Upper lobe of right lung (tissue), 1 donor: ENCODE results near the gene TPO. TPM values are rescaled to one million over a fixed set of nuclear protein-coding genes. Genes with fewer than 3 reads are reported as not detected.

ENCODE experiments used
- ATAC-seq: fragments of 200-7000 bp; cut with Tn5 transposase; one replicate; pipeline ENCODE4 v1.9.1; 2020; ENCODE audit warnings: mild to moderate bottlenecking, moderate library complexity
- DNase-seq: peaks from one replicate; pipeline ENCODE4 v3.0.0-alpha.2; 2020
- H3K27ac ChIP-seq: fragments of 200-600 bp; one replicate; pipeline ENCODE4 v1.8.0; 2022
- H3K27me3 ChIP-seq: fragments of 200-600 bp; one replicate; pipeline ENCODE4 v1.8.0; 2022; ENCODE audit warnings: mild to moderate bottlenecking
- H3K36me3 ChIP-seq: fragments of 200-600 bp; one replicate; pipeline ENCODE4 v1.8.0; 2022
- H3K4me1 ChIP-seq: fragments of 200-600 bp; one replicate; pipeline ENCODE4 v1.8.0; 2022
- H3K4me3 ChIP-seq: fragments of 200-600 bp; one replicate; pipeline ENCODE4 v1.8.0; 2022; ENCODE audit warnings: mild to moderate bottlenecking
- H3K9me3 ChIP-seq: fragments of 200-600 bp; one replicate; pipeline ENCODE4 v1.8.0; 2022
- intact Hi-C: fragments of 100-400 bp; cut with DNase I; formaldehyde crosslinking; loops from one replicate; pipeline ENCODE4 v1.11.0; 2022
- total RNA-seq: library from RNA; stranded (reverse); fragmentation: NEBNext Ultra II Directional; extraction: Animal tissue kit (Norgen Biotek cat#: 25700); gene quantifications from one replicate; pipeline ENCODE4 v1.2.1, GENCODE V29; 2021
- TF ChIP-seq, protein P1 (sequence below): fragments of 200-600 bp; IDR thresholded peaks from one replicate; pipeline ENCODE4 v1.8.0; 2022; ENCODE audit warnings: antibody characterized with exemption
- donor health status: DM: no; HTN: yes; CAD: no; lungs with severe emphysema.

TPO gene
- total RNA-seq, 1 donor from 2014 or later = not detected

DNA sequence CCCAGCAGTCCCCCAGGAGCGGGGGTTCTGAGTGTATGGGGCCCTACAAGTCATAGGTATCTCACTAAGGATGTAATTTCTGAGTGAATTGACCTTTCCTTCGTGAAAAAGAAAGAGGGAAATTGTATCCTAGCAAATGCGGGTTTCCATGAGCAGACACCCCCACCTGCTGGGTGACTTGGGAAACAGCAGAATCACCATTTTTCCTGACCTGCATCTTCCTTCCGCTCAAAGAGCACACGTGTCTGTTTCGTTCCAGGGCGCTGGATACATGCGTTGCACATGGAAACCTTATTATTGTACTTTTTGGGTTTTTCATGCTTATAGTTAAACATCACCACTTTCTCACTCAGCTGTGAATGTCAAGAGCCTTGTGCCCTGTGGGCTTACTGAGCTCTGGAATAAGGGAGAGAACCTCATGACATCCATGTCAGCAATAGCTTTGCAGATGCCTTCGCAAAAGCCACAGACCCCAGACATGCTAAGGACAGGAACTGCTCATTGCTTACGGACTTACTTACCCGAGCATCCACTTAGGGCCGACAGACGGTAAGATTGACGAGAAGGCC is 132.8 kb downstream of the TPO start:
- DNase-seq (no peak), ATAC-seq (peak; percentile 25)
- intact Hi-C loops = loop anchor here (10.0 kb wide), 2 partner anchors 601 to 691 kb away; no protein-coding TSS in a partner anchor
- Histone ChIP-seq H3K9me3 (no peaks in the 10 kb centered on the region), H3K4me1 (peaks cover 7% of the 10 kb centered on the region), H3K27me3 (no peaks in the 10 kb centered on the region), H3K36me3 (no peaks in the 10 kb centered on the region), H3K4me3 (no peak overlapping the region), H3K27ac (no peak overlapping the region)
- TF ChIP-seq, protein P1, sequence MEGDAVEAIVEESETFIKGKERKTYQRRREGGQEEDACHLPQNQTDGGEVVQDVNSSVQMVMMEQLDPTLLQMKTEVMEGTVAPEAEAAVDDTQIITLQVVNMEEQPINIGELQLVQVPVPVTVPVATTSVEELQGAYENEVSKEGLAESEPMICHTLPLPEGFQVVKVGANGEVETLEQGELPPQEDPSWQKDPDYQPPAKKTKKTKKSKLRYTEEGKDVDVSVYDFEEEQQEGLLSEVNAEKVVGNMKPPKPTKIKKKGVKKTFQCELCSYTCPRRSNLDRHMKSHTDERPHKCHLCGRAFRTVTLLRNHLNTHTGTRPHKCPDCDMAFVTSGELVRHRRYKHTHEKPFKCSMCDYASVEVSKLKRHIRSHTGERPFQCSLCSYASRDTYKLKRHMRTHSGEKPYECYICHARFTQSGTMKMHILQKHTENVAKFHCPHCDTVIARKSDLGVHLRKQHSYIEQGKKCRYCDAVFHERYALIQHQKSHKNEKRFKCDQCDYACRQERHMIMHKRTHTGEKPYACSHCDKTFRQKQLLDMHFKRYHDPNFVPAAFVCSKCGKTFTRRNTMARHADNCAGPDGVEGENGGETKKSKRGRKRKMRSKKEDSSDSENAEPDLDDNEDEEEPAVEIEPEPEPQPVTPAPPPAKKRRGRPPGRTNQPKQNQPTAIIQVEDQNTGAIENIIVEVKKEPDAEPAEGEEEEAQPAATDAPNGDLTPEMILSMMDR = peak; percentile 80

- TF ChIP-seq, protein P1 = no peak
- no peak overlapping the region for H3K4me3 ChIP-seq
- no peaks in the 10 kb centered on the region for H3K27me3 ChIP-seq
- no peaks in the 10 kb centered on the region for H3K36me3 ChIP-seq
- DNase-seq (no peak), ATAC-seq (no peak)
- H3K4me1 ChIP-seq = peaks cover 7% of the 10 kb centered on the region
- no peak overlapping the region for H3K27ac ChIP-seq
- intact Hi-C loops = loop anchor here (10.0 kb wide), 2 partner anchors 602 to 692 kb away; no protein-coding TSS in a partner anchor
- H3K9me3 ChIP-seq = no peaks in the 10 kb centered on the region
Measured at GRCh38 chr2:1546901-1547300, 133.6 kb downstream of the TPO start.

- no peak overlapping the region for H3K27ac ChIP-seq
- ATAC-seq = no peak
- no peaks in the 10 kb centered on the region for H3K36me3 ChIP-seq
- no peak for DNase-seq
- H3K4me3 ChIP-seq = no peak overlapping the region
- intact Hi-C loops = loop anchor here (10.0 kb wide), 2 partner anchors 604 to 694 kb away; no protein-coding TSS in a partner anchor
- no peaks in the 10 kb centered on the region for H3K27me3 ChIP-seq
- TF ChIP-seq, protein P1 = no peak
- peaks cover 14% of the 10 kb centered on the region for H3K4me1 ChIP-seq
- no peaks in the 10 kb centered on the region for H3K9me3 ChIP-seq
Measured at GRCh38 chr2:1548910-1549673, 135.8 kb downstream of the TPO start.

- TF ChIP-seq, protein P1 = no peak
- no peak for ATAC-seq
- intact Hi-C loops = no loop called here
Measured at GRCh38 chr2:1550076-1550475, 136.8 kb downstream of the TPO start.

GRCh38 chr2:1550658-1551316 is 137.5 kb downstream of the TPO start:
- TF ChIP-seq, protein P1 = peak; percentile 99
- DNase-seq = peak; percentile 81
- ATAC-seq = peak; percentile 83
- H3K4me3 ChIP-seq = no peak overlapping the region
- intact Hi-C loops = no loop called here
- no peaks in the 10 kb centered on the region for H3K9me3 ChIP-seq
- H3K36me3 ChIP-seq = no peaks in the 10 kb centered on the region
- H3K27me3 ChIP-seq = no peaks in the 10 kb centered on the region
- no peak overlapping the region for H3K27ac ChIP-seq
- H3K4me1 ChIP-seq = peaks cover 14% of the 10 kb centered on the region

More at GRCh38 chr2:1550076-1550475, 136.8 kb downstream of the TPO start:
- Histone ChIP-seq H3K9me3 (no peaks in the 10 kb centered on the region), H3K27me3 (no peaks in the 10 kb centered on the region), H3K4me1 (peaks cover 14% of the 10 kb centered on the region), H3K36me3 (no peaks in the 10 kb centered on the region), H3K27ac (no peak overlapping the region), H3K4me3 (no peak overlapping the region)
- no peak for DNase-seq
